ENCODE measurements around the gene TFAP2D. TPM values are rescaled to one million over a fixed set of nuclear protein-coding genes. Genes with fewer than 3 reads are reported as not detected.

The TFAP2D gene
- total and polyA plus RNA-seq, 10 donors = not detected

GRCh38 chr6:50689210-50689609 lies 24.1 kb upstream of the TFAP2D start:
- Histone ChIP-seq H3K36me3 (no peaks in the 10 kb centered on the region), H3K4me1 (no peaks in the 10 kb centered on the region), H3K27me3 (replicated peaks in 1 of 7) (no peaks in the 10 kb centered on the region), H3K9me3 (no peaks in the 10 kb centered on the region), H3K27ac (no peak overlapping the region), H3K4me3 (no peak overlapping the region)
- TF ChIP-seq POLR2A (IDR thresholded peaks at IDR 0.05) = no peak
- intact Hi-C loops (cut with DNase I; ENCODE audit: low total_unique reads) = no loop called here
- 85 to 93% (median 88%) methylated on average over 3 of the region's 3 CpGs for WGBS, 5 donors
- DNase-seq = no peak

DNA sequence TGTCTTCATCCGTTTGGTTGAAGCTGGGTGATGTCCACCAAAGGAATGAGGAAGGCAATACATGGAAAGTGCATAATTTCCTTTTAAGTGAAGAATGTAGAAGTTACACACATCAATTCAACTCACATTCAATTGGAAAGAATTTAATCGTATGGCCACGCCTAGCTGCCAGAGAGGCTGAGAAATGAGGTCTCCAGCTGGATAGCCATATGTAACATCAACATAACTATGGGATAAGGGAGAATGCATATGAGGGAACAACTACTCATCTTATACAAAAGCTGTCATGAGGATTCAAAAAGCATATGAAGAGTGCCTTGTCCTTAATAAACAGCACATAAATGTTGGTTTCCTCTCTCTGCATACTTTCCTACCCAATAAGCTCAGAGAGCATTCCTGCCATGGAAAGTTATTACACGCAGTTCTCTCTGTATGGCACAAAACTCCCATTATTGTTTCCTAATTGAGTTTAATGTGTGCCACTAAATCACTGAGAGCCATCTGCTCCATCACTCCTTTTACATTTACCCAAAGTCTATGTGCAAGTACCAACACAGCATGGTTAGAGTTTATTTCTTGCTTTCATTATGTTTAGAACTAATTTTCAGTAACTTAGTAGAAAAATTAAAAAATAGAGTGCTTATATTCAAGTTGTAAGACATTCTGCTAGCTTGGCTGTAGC lies 21.4 kb upstream of the TFAP2D start:
- WGBS, 5 donors = 69 to 82% (median 80%) methylated on average over 4 of the region's 4 CpGs
- intact Hi-C loops (cut with DNase I; ENCODE audit: low total_unique reads) = no loop called here
- no peaks in the 10 kb centered on the region for H3K9me3 ChIP-seq
- no peaks in the 10 kb centered on the region for H3K27me3 ChIP-seq (replicated peaks in 1 of 7)
- H3K4me1 ChIP-seq = no peaks in the 10 kb centered on the region
- no peak for DNase-seq
- H3K4me3 ChIP-seq = no peak overlapping the region
- no peaks in the 10 kb centered on the region for H3K36me3 ChIP-seq
- TF ChIP-seq CTCF (IDR thresholded peaks at IDR 0.05 in 8 of 11, conservative IDR thresholded peaks at IDR 0.05 in 3 of 11) (no peak), POLR2AphosphoS5 (IDR thresholded peaks at IDR 0.05) (no peak), POLR2A (IDR thresholded peaks at IDR 0.05) (no peak)
- no peak overlapping the region for H3K27ac ChIP-seq

- DNase-seq = no peak
- TF ChIP-seq CTCF (IDR thresholded peaks at IDR 0.05 in 8 of 11, conservative IDR thresholded peaks at IDR 0.05 in 3 of 11) (no peak), POLR2A (IDR thresholded peaks at IDR 0.05) (no peak), POLR2AphosphoS5 (IDR thresholded peaks at IDR 0.05) (no peak)
- Histone ChIP-seq H3K4me3 (no peak overlapping the region), H3K36me3 (no peaks in the 10 kb centered on the region), H3K27me3 (replicated peaks in 1 of 7) (no peaks in the 10 kb centered on the region), H3K27ac (no peak overlapping the region), H3K9me3 (no peaks in the 10 kb centered on the region), H3K4me1 (no peaks in the 10 kb centered on the region)
- intact Hi-C loops (cut with DNase I; ENCODE audit: low total_unique reads) = no loop called here
Measured at GRCh38 chr6:50698546-50698945, 14.8 kb upstream of the TFAP2D start.

- H3K4me1 ChIP-seq = no peaks in the 10 kb centered on the region
- TF ChIP-seq POLR2AphosphoS5 (IDR thresholded peaks at IDR 0.05) (no peak), CTCF (IDR thresholded peaks at IDR 0.05 in 8 of 11, conservative IDR thresholded peaks at IDR 0.05 in 3 of 11) (no peak), POLR2A (IDR thresholded peaks at IDR 0.05) (no peak)
- H3K9me3 ChIP-seq = no peaks in the 10 kb centered on the region
- no peaks in the 10 kb centered on the region for H3K36me3 ChIP-seq
- intact Hi-C loops (cut with DNase I; ENCODE audit: low total_unique reads) = no loop called here
- peaks cover 0 to 4% (median 0%) of the 10 kb centered on the region in 7 donors for H3K27me3 ChIP-seq (replicated peaks in 1 of 7)
- no peak overlapping the region for H3K27ac ChIP-seq
- DNase-seq = no peak
- 17 to 29% (median 24%) methylated on average over 11 of the region's 11 CpGs for WGBS, 5 donors
- H3K4me3 ChIP-seq = no peak overlapping the region
Measured at GRCh38 chr6:50699051-50699775, 14.1 kb upstream of the TFAP2D start.
